ENCODE measurements around the gene CACNB1. TPM values are rescaled to one million over a fixed set of nuclear protein-coding genes. Genes with fewer than 3 reads are reported as not detected.
A peak's percentile ranks its signal among the peaks of the same experiment; 100 is the strongest.

The CACNB1 gene
- under 1 TPM in 2 of 6 donors, not detected in 4; 0.09 to 0.32 TPM for polyA plus RNA-seq (ENCODE audit: low read depth in 6 of 6)

DNA sequence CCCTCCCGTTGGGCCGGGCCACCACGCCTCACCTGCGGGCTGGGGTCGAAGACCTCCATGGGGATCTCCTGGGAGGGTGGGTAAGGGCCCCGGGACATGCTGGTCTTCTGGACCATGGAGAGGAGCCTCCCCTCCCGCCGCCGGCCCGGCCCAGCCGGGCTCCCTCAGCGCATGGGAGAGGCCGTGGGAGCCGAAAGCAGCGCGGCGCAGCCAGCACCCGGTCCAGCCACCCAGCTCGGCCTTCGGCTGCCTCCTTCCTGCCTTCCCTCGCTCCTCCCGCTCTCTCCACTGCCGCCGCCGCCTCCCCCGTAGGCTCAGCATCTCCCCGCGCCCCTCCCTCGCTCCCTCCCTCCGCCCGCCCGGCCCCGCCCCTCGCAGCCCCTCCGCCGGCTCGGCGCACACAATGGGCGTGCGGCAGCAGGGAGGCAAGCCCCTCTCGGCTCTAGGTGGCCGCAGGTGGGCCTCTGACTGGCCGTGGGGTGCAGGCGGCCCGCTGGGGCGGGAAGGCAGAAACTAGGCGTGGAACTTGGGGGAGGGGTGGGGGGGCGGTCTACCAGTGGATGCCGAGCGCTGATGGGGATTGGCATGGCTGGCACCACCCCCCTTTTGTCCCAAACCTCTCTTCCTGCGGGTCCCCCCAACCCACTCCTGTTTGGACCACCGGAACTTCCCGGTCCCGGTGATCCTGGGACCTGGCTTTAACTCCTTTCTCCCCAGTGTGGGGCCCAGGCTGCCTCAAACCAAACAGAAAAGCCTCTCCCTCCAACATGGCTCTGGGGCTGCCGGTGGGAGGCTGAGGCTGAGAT is at the start of gene CACNB1:
TSS of gene CACNB1 (minus strand) at position 290 of the 806 bp plus-strand sequence. CDS start at position 116, 174 bp downstream.
- peak; percentile 9 to 14 for ATAC-seq (ENCODE audit: low read depth in 2 of 2)
- H3K27me3 Mint-ChIP-seq: no peaks in the 10 kb centered on the region
- DNase-seq: no peak
- no peaks in the 10 kb centered on the region for H3K9me3 Mint-ChIP-seq
- peaks cover 4% of the 10 kb centered on the region in 2 donors for H3K36me3 Mint-ChIP-seq
- peak within 1 kb of the TSS; percentile 84 to 99 (median 92) for H3K4me3 Mint-ChIP-seq
- peak within 1 kb of the TSS in 4 of 6 donors; percentile 33 to 100 (median 70) for H3K27ac Mint-ChIP-seq
- H3K4me1 Mint-ChIP-seq: peaks cover 33 to 61% (median 55%) of the 10 kb centered on the region in 3 donors

DNA sequence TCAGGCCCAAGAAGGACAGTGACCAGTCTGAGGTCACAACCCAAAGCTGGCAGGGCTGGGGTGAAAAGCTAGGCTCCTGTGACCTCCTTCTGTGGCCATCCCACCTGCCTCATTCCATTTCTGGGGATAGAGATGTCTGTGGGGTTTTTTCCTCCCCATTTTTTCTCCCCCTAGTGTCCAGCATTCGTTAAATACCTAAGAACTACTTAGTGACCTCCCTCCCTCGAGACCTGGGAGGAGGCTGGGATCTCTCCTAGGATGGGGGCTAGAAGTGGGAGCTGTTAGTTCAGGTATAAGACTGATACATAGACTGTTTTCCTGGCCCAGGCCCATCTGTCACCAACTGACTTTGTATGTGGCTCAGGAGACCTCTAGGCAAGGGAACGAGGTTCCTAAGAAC is 48.8 kb upstream of the CACNB1 start:
- H3K4me1 Mint-ChIP-seq: peaks cover 13 to 18% (median 18%) of the 10 kb centered on the region in 3 donors
- DNase-seq (no peak), ATAC-seq (ENCODE audit: low read depth in 2 of 2) (no peak)
- H3K9me3 Mint-ChIP-seq: no peaks in the 10 kb centered on the region
- H3K27ac Mint-ChIP-seq: peak overlapping the region in 1 of 6 donors; percentile 61
- no peak overlapping the region for H3K4me3 Mint-ChIP-seq
- H3K36me3 Mint-ChIP-seq: no peaks in the 10 kb centered on the region
- H3K27me3 Mint-ChIP-seq: peaks cover 5 to 19% (median 7%) of the 10 kb centered on the region in 3 donors

DNA sequence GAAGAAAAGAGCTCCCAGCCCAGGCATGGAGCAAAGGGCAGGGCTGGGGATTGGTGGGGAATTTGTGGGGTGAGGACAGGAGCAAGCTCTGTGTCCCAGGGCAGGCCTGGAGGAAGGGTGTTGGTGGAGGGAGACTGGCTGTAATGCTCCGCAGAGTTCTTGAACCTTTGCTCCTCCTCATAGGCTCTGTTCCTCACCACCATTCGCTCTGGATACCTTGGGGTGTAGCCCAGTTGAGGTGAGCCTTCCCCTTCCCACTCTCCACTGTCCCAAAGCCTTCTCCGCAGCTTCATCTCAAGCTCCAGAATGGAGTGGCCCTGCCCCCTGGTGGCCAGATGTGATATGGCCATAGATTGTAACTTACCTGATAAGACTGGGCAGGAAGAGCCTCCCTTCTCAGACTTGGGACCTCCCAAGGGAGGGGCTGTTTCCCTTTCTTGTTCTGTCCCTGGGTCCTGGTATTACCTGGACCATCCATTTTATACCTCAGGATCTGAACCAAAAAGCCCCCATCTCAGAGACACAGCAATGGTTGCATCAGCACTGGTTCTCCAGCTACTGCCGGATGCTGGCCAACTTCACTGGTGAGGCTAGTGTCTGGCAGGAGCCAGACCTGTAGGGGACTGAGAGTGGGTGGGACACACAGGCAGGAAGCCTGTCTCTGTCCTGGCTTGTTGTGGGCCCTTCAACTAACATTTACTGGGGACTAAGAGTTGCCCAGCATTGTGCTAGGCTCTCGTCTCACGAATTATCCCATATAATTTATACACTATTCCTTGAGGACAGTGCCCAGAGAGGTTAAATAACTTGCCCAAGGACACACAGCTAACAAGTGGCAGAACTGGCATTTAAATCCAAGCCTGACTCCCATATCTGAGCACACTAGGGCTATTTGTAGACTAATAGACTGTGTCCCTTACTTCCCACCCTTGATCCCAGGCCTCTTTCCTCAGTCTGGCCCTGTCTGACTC is 47.4 kb upstream of the CACNB1 start:
- no peaks in the 10 kb centered on the region for H3K9me3 Mint-ChIP-seq
- H3K4me1 Mint-ChIP-seq: peaks cover 15 to 21% (median 21%) of the 10 kb centered on the region in 3 donors
- H3K36me3 Mint-ChIP-seq: no peaks in the 10 kb centered on the region
- peaks cover 5 to 22% (median 11%) of the 10 kb centered on the region in 3 donors for H3K27me3 Mint-ChIP-seq
- peak overlapping the region in 5 of 6 donors; percentile 20 to 62 (median 56) for H3K27ac Mint-ChIP-seq
- peak overlapping the region in 6 of 8 donors; percentile 27 to 81 (median 67) for H3K4me3 Mint-ChIP-seq
- ATAC-seq (ENCODE audit: low read depth in 2 of 2): peak; percentile 76 to 86
- peak; percentile 77 for DNase-seq

DNA sequence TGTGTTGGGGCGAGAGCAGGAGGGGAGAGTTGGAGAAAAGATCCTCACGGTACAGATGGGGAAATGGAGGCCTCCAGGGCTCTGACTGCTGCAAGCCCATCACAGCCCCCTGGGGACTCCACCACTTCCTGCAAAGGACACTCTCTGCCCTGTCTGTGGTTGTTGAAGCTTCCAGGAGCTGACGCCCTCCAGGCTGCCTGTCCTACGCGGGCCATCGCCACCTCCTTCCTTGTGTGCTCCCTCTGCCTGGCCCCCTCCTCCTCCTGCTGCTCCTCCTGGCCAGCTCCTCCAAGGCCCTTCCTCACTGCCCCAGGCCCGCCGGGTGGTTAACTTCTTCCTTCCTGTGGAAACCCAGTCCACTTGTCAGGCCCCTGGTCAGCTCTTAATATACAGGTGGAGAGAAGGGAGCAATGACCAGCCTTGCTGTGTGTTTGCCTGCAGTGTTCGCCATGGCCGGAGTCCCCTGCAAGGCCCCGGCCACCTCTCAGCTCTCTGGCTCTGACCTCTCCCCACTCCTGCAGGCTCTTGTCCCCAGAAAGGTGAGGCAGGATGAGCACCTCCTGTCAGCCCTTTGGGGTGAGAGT is 46.6 kb upstream of the CACNB1 start:
- Mint-ChIP-seq H3K27ac (peak overlapping the region in 2 of 6 donors; percentile 28 to 47), H3K9me3 (no peaks in the 10 kb centered on the region), H3K4me1 (peaks cover 21 to 27% (median 27%) of the 10 kb centered on the region in 3 donors), H3K36me3 (no peaks in the 10 kb centered on the region), H3K4me3 (peak overlapping the region in 5 of 8 donors; percentile 10 to 65 (median 43)), H3K27me3 (peaks cover 5 to 27% (median 16%) of the 10 kb centered on the region in 3 donors)
- ATAC-seq (ENCODE audit: low read depth in 2 of 2): peak; percentile 34 to 47
- DNase-seq: peak; percentile 29

DNA sequence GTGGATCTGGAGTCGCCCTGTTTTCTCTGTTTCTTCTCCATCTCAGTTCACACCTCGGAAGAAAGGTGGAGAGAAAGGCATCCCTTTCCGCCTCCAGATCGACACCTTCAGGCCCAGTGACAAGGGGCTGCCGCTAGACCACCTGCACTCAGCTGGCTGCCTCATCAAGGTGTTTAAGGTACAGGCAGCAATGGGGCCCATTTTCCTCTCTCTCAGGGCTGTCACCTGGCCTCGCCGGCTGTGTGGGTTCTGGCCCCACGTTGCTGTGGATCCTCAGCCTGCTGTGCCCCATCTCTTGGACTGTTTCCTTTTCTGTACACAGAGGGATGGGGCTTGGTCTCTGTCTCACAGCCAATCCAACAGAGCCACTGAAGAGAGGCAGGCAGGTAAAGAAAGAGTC is 45.7 kb upstream of the CACNB1 start:
- H3K27me3 Mint-ChIP-seq: peaks cover 10 to 33% (median 16%) of the 10 kb centered on the region in 3 donors
- no peaks in the 10 kb centered on the region for H3K36me3 Mint-ChIP-seq
- ATAC-seq (ENCODE audit: low read depth in 2 of 2) (no peak), DNase-seq (no peak)
- peaks cover 28 to 35% (median 34%) of the 10 kb centered on the region in 3 donors for H3K4me1 Mint-ChIP-seq
- peak overlapping the region in 1 of 8 donors; percentile 65 for H3K4me3 Mint-ChIP-seq
- H3K27ac Mint-ChIP-seq: no peak overlapping the region
- H3K9me3 Mint-ChIP-seq: no peaks in the 10 kb centered on the region

DNA sequence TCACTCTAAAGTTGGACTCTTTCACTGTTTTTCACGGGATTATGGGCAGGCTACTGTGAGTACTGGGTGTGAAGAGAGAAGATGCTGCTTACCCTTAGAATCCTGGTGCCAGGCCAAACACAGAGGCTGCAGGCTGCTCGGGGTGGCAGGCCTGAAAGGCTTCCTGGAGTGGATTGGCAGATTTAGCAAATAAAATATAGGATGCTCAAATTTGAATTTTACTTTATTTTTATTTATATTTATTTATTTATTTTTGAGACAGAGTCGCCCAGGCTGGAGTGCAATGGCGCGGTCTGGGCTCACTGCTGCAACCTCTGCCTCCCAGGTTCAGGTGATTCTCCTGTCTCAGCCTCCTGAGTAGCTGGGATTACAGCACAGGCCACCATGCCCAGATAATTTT is 43.2 kb upstream of the CACNB1 start:
- no peak for ATAC-seq (ENCODE audit: low read depth in 2 of 2)
- H3K9me3 Mint-ChIP-seq: no peaks in the 10 kb centered on the region

DNA sequence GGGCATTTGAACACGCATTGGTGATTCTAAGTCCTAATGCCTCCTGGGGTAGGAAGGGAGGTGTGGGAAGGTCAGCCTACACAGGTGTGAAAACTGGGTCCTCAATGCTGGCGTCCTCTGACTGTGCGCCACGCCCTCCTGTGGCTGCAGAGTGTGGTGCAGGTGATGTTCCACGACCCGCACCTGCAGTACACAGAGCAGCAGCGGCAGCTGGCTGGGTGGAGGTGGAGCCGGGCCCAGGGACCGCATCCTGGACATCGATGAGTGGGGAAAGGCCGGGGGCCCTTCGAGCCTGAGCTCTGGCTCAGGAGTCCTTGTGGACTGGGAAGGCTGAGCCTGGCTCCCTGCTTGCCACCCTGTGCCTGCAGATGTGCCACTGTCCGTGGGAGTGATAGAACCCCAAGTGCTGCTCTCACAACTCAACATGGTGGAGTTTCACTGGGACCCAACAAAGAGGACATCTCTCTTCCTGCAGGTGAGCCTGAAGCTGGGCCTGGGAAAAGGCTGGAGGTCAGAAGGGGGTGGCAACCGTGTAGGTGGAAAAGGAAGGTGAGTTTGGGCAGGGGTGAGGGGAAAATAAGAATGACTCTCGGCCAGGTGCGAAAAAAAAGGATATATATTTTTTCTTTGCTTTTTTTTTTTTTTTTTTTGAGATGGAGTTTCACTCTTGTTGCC is 42.3 kb upstream of the CACNB1 start:
- H3K27ac Mint-ChIP-seq: peak overlapping the region in 5 of 6 donors; percentile 49 to 89 (median 66)
- ATAC-seq (ENCODE audit: low read depth in 2 of 2): peak; percentile 64

More for the DNA sequence above, 43.2 kb upstream of the CACNB1 start:
- no peak for DNase-seq
- Mint-ChIP-seq H3K27ac (no peak overlapping the region), H3K27me3 (peaks cover 10 to 33% (median 16%) of the 10 kb centered on the region in 3 donors), H3K36me3 (no peaks in the 10 kb centered on the region), H3K4me1 (peaks cover 29 to 39% (median 37%) of the 10 kb centered on the region in 3 donors), H3K4me3 (no peak overlapping the region)

DNA sequence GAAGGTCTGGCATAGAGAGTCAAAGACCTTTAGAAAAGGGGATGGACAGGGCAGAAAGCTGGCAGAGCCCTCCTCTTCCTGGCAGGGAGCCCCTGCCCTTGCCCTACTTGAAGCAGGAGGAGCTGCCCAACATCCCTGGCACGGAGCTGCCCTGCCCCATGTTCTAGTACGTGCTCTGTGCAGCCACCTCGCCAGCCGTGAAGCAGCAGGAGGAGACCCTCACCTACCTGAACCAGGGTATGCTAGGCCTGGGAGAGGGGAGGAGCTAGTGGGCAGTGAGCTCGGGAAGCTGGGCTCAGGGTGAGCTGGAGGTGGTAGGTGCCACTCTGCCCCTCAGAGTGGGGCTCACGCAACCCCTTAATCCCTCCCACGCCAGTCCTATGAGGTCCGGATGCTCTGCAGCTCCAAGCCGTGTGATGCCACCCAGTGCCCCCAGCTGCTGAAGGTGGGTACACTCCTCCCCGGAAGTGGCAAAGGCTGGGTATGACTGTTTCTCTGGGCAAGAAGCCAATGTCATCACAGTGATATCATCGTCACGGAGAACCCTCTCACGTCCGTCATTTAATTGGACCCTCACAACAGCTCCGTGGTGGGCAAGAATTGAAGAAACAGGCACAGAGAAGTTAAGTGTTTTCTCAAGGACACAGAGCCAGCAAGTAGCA is 41.0 kb upstream of the CACNB1 start:
- Mint-ChIP-seq H3K4me3 (peak overlapping the region in 7 of 8 donors; percentile 10 to 74 (median 27)), H3K9me3 (no peaks in the 10 kb centered on the region), H3K4me1 (peaks cover 19 to 26% (median 22%) of the 10 kb centered on the region in 3 donors), H3K27ac (peak overlapping the region in 5 of 6 donors; percentile 56 to 98 (median 90)), H3K36me3 (no peaks in the 10 kb centered on the region), H3K27me3 (peaks cover 4 to 20% (median 9%) of the 10 kb centered on the region in 3 donors)
- DNase-seq (peak; percentile 63), ATAC-seq (ENCODE audit: low read depth in 2 of 2) (peak; percentile 84 to 85)

More for the DNA sequence above, 42.3 kb upstream of the CACNB1 start:
- Mint-ChIP-seq H3K27me3 (peaks cover 8 to 31% (median 14%) of the 10 kb centered on the region in 3 donors), H3K36me3 (no peaks in the 10 kb centered on the region), H3K4me3 (peak overlapping the region in 2 of 8 donors; percentile 35 to 50), H3K4me1 (peaks cover 30 to 40% (median 35%) of the 10 kb centered on the region in 3 donors), H3K9me3 (no peaks in the 10 kb centered on the region)
- peak; percentile 58 for DNase-seq

DNA sequence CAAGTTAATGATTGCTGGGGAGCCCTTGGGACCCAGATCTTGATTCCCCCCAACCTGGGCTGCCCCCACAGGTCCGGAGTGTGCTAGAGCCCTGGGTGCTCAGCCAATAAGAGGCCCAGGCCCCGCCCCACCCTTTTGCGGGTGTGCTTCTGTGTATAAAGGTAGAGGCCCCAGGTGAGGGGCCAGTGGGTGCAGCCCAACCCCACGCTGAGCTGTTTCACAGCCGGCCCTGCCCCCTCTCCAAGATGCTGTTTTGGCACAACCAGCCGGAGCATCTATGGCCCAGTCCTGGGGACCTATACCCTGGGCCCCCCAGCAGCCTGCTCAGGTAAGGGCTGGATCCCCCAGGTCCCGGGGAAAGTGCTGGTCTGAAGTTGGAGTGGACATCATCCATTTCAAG is 40.1 kb upstream of the CACNB1 start:
- H3K4me3 Mint-ChIP-seq: peak overlapping the region in 1 of 8 donors; percentile 29
- H3K9me3 Mint-ChIP-seq: no peaks in the 10 kb centered on the region
- peaks cover 4 to 14% (median 10%) of the 10 kb centered on the region in 3 donors for H3K27me3 Mint-ChIP-seq
- H3K36me3 Mint-ChIP-seq: no peaks in the 10 kb centered on the region
- ATAC-seq (ENCODE audit: low read depth in 2 of 2): no peak
- no peak overlapping the region for H3K27ac Mint-ChIP-seq
- no peak for DNase-seq
- peaks cover 19 to 25% (median 19%) of the 10 kb centered on the region in 3 donors for H3K4me1 Mint-ChIP-seq

DNA sequence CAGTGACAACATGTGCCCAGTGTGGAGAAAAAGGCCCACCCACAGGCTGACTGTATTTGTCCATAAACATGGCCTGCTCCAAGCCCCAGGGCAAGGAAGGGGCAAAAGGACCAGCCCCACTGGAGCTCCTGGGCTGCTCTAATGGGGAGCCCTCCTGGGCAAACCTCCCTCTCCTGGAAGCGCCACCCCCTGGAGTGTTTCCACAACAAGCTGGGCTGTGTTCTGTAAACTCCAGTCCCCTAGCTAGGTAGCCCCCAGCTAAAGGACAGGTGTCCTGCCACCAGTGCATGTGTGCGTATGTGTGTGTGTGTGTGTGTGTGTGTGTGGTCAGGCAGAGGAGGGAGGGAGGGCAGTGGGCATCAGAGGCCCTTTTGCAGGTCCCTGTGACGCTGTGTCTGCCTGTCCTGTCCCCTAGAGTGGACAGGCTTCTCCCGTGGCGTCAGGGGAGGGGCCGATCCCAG is 39.5 kb upstream of the CACNB1 start:
- ATAC-seq (ENCODE audit: low read depth in 2 of 2): no peak
- Mint-ChIP-seq H3K4me3 (no peak overlapping the region), H3K27ac (no peak overlapping the region), H3K9me3 (no peaks in the 10 kb centered on the region), H3K4me1 (peaks cover 22 to 29% (median 23%) of the 10 kb centered on the region in 3 donors), H3K36me3 (no peaks in the 10 kb centered on the region), H3K27me3 (peaks cover 7 to 20% (median 15%) of the 10 kb centered on the region in 3 donors)
- no peak for DNase-seq

DNA sequence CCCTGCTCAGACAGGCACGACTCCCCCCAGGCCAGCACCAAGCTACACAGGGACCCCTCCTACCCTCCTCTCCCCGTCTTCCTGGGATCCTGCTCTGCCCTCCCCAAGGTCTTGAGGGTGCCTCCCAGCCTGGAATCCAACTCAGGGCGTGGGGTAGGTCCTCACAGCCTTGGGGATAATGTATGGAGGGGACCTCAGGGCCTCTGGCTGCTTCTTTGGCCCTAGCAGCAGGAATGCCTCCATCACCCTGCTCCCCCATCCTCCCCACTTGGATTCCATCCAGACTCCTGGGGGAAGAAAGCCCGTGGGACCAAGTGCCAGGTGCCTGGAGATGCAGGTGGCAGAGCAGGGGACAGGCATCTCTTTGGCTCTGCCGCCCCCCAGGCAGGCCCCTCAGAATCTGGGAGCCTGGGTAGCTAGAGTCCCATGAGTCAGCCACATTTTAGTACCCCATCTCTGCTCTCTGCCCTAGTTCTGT is 39.0 kb upstream of the CACNB1 start:
- Mint-ChIP-seq H3K4me1 (peaks cover 28 to 34% (median 28%) of the 10 kb centered on the region in 3 donors), H3K27me3 (peaks cover 12 to 25% (median 21%) of the 10 kb centered on the region in 3 donors), H3K36me3 (no peaks in the 10 kb centered on the region), H3K9me3 (no peaks in the 10 kb centered on the region), H3K27ac (peak overlapping the region in 1 of 6 donors; percentile 87), H3K4me3 (no peak overlapping the region)
- DNase-seq: no peak
- ATAC-seq (ENCODE audit: low read depth in 2 of 2): no peak
